Right lobe of liver (tissue), 6 donors: Measurements from ENCODE around the gene CNTLN. TPM values are rescaled to one million over a fixed set of nuclear protein-coding genes. Genes with fewer than 3 reads are reported as not detected.

Source experiments
- ATAC-seq, 4 donors: fragments of 200-7000 bp; cut with Tn5 transposase; one replicate each; pipeline ENCODE4 v1.9.1; 2020; ENCODE audit warnings: mild to moderate bottlenecking in 4 of 4, moderate library complexity in 4 of 4
- DNase-seq, 3 donors: peaks; one replicate each; pipeline ENCODE4 v3.0.0-alpha.2; 2020
- H3K27ac ChIP-seq, 3 donors: fragments of 200-600 bp; one replicate each; pipeline ENCODE4 v1.8.0; 2022
- H3K27me3 ChIP-seq, 2 donors: fragments of 200-600 bp; one replicate each; pipeline ENCODE4 v1.8.0; 2022
- H3K36me3 ChIP-seq, 4 donors: fragments of 200-600 bp; sonication (generic) in 1 of 4; one replicate each; pipeline versions ENCODE4 v1.5.1 to v1.8.0; 2017 to 2022; ENCODE audit warnings: control low read depth in 1 of 4
- H3K4me1 ChIP-seq, 4 donors: fragments of 200-600 bp; sonication (generic) in 1 of 4; one replicate each; pipeline versions ENCODE4 v1.5.1 to v1.8.0; 2017 to 2022; ENCODE audit warnings: control low read depth in 1 of 4
- H3K4me3 ChIP-seq, 3 donors: fragments of 200-600 bp; one replicate each; pipeline ENCODE4 v1.8.0; 2022
- H3K9me3 ChIP-seq, 4 donors: fragments of 200-600 bp; sonication (generic) in 1 of 4; one replicate each; pipeline versions ENCODE4 v1.5.1 to v1.8.0; 2017 to 2022; ENCODE audit warnings: control low read depth in 1 of 4
- POLR2A ChIP-seq: fragments of 450-650 bp; IDR thresholded peaks from one replicate; pipeline ENCODE4 v1.6.1; 2017; ENCODE audit warnings: antibody characterized with exemption, mild to moderate bottlenecking
- WGBS: methylation state at CpG from one replicate; pipeline ENCODE4 v1.1.6; 2018; ENCODE audit warnings: low coverage, low lambda C conversion rate; ENCODE audit not compliant: insufficient coverage; ENCODE audit errors: missing lambda C conversion rate; 5-methylcytosine and 5-hydroxymethylcytosine counted together
- intact Hi-C, 2 donors: fragments of 100-400 bp; cut with DNase I; formaldehyde crosslinking; loops; one replicate each; pipeline versions ENCODE4 v1.11.2 to v1.14.1; 2022
- total RNA-seq, 6 experiments: library from RNA; depleted of rRNA in 2 of 6; stranded (reverse); fragments of >200 nt in 2 of 6; fragmentation: NEBNext Ultra II Directional in 3 of 6; extraction: Animal tissue kit (Norgen Biotek cat#: 25700) in 3 of 6; gene quantifications; one replicate each; pipeline versions ENCODE4 v1.1.0 to v1.2.4, GENCODE V29; 2016 to 2023
- TF ChIP-seq, protein P1 (sequence below), 4 donors: fragments of 200-600 bp in 3 of 4; fragments of 450-650 bp in 1 of 4; IDR thresholded peaks; one replicate each; pipeline versions ENCODE4 v1.5.1 to v1.8.0; 2016 to 2022; ENCODE audit warnings: antibody characterized with exemption in 4 of 4, mild to moderate bottlenecking in 2 of 4
- donor health status: DM: no; HTN: yes; CAD: no.
- donor health status: DM: no; HTN: no; CAD: no.
- donor health status: DM: no; HTN: no; CAD: no.
- donor health status: DM: no; HTN: yes; CAD: no.
- donor health status: DM: no; HTN: yes; CAD: no.

CNTLN gene
- total RNA-seq, 6 experiments from 2014 or later = 7.4 to 10.3 (median 9.5) TPM

GRCh38 chr9:17453751-17454150 is 318.9 kb downstream of the CNTLN start:
- no peaks in the 10 kb centered on the region for H3K36me3 ChIP-seq
- intact Hi-C loops = no loop called here
- DNase-seq (no peak), ATAC-seq (no peak)
- TF ChIP-seq, protein P1, sequence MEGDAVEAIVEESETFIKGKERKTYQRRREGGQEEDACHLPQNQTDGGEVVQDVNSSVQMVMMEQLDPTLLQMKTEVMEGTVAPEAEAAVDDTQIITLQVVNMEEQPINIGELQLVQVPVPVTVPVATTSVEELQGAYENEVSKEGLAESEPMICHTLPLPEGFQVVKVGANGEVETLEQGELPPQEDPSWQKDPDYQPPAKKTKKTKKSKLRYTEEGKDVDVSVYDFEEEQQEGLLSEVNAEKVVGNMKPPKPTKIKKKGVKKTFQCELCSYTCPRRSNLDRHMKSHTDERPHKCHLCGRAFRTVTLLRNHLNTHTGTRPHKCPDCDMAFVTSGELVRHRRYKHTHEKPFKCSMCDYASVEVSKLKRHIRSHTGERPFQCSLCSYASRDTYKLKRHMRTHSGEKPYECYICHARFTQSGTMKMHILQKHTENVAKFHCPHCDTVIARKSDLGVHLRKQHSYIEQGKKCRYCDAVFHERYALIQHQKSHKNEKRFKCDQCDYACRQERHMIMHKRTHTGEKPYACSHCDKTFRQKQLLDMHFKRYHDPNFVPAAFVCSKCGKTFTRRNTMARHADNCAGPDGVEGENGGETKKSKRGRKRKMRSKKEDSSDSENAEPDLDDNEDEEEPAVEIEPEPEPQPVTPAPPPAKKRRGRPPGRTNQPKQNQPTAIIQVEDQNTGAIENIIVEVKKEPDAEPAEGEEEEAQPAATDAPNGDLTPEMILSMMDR (IDR thresholded peaks at IDR 0.05) = no peak
- TF ChIP-seq POLR2A = no peak
- no peaks in the 10 kb centered on the region for H3K27me3 ChIP-seq
- H3K27ac ChIP-seq = no peak overlapping the region
- H3K4me3 ChIP-seq = no peak overlapping the region
- H3K9me3 ChIP-seq = no peaks in the 10 kb centered on the region
- no peaks in the 10 kb centered on the region for H3K4me1 ChIP-seq
- 85% methylated on average over 5 of the region's 5 CpGs for WGBS

DNA sequence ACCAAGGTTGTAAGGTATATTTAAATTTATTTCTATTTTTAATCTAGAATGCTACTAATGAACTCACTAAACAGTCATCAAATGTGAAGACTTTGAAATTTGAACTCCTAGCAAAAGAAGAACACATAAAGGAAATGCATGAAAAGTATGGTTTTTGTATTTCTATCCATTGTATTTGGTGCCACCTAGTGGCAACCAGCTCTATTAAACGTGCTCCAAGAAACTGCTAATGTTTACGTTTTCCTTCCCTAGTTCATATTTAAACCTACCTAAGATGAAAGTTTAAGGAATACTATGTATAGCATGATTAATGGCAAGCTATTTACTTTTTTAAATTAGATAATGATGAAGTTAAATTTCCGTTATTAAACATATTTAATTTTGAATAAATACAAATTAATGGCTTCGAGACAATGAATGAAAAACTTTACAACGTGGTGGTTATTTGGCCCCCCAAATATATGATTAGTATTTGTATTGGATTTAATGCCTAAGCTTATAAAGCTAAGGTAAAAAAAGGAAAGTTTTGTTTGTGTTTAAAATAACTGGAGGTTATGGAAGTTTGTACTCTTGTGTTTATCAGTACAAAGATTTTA is 328.1 kb downstream of the CNTLN start:
- no peak overlapping the region for H3K27ac ChIP-seq
- no peaks in the 10 kb centered on the region for H3K4me1 ChIP-seq
- intact Hi-C loops = loop anchor here in 1 of 2 donors (10.0 kb wide), 1 partner anchor 348 kb away; no protein-coding TSS in a partner anchor
- TF ChIP-seq POLR2A = no peak
- TF ChIP-seq, protein P1 (IDR thresholded peaks at IDR 0.05) = peak; percentile 75 to 83 (median 77)
- H3K9me3 ChIP-seq = no peaks in the 10 kb centered on the region
- DNase-seq (no peak), ATAC-seq (peak; percentile 70 to 80 (median 78))
- H3K27me3 ChIP-seq = no peaks in the 10 kb centered on the region
- H3K36me3 ChIP-seq = peaks cover 0 to 14% (median 1%) of the 10 kb centered on the region in 4 donors
- 45% methylated on average over 5 of the region's 5 CpGs for WGBS
- no peak overlapping the region for H3K4me3 ChIP-seq

DNA sequence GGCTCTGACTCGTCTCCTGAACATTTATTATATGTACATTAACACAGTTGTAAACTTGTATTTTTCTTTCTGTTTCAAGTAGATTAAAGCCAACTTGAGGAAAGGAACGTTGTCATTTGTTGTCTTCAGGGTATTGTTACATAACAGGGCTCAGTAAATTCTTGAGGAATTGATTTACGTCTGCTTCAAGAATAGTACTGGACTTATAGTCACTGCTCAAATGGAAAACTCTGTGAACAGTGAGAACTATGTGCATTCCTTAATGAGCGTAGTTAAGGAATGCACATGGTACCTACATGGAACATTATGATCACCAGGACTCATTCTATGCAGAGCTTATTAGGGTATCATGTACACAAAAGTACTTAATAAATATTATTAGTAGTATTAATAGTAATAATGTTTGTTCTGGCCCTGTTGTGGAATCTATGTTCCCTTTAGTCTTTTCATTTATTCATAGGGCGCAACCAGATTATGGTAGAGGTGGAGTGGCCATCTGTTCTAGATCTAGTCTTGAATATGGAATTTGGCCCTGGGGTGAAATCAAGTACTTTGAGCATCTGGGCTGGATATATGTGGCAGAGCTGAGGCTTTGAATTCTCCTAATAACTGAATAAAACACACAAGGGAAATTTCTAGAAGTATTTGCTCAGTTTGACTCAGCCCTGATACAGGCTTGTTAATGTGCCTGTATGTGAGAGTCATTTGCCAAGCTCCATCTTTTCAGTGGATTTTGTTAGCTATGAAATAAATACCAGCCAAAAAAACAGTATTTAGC is 335.4 kb downstream of the CNTLN start:
- DNase-seq (no peak), ATAC-seq (no peak)
- H3K4me1 ChIP-seq = no peaks in the 10 kb centered on the region
- no peaks in the 10 kb centered on the region for H3K9me3 ChIP-seq
- TF ChIP-seq, protein P1 (IDR thresholded peaks at IDR 0.05) = no peak
- no peak for TF ChIP-seq POLR2A
- 96% methylated on average over 5 of the region's 5 CpGs for WGBS
- H3K27me3 ChIP-seq = no peaks in the 10 kb centered on the region
- intact Hi-C loops = no loop called here
- H3K4me3 ChIP-seq = no peak overlapping the region
- H3K27ac ChIP-seq = no peak overlapping the region
- peaks cover 0 to 17% (median 1%) of the 10 kb centered on the region in 4 donors for H3K36me3 ChIP-seq

GRCh38 chr9:17472126-17472525 is 337.3 kb downstream of the CNTLN start:
- DNase-seq = no peak
- Histone ChIP-seq H3K27ac (no peak overlapping the region), H3K9me3 (no peaks in the 10 kb centered on the region), H3K36me3 (peaks cover 0 to 9% (median 0%) of the 10 kb centered on the region in 4 donors), H3K27me3 (no peaks in the 10 kb centered on the region), H3K4me1 (no peaks in the 10 kb centered on the region), H3K4me3 (no peak overlapping the region)
- TF ChIP-seq, protein P1 (IDR thresholded peaks at IDR 0.05) = no peak
- TF ChIP-seq POLR2A = no peak
- ATAC-seq = no peak
- intact Hi-C loops = no loop called here
- 96% methylated on average over 2 of the region's 2 CpGs for WGBS
